HG03575 (cell line): Measurements from ENCODE around the gene AGO4.
"Not testable (repeated sequence)": the region's sequence is repeated elsewhere in the genome, so short reads cannot be mapped to it uniquely, and the experiment has no call there.

Source experiments
- ATAC-seq: cut with Tn5 transposase; IDR thresholded peaks from one replicate; pipeline ENCODE4 v1.9.1; 2021; ENCODE audit not compliant: unreplicated experiment, insufficient number of reproducible peaks, low FRiP score; ENCODE audit errors: extremely low read depth

The AGO4 gene

GRCh38 chr1:35856964-35857363, 49.1 kb downstream of the AGO4 start:
- no peak for ATAC-seq

- ATAC-seq = no peak
Measured at GRCh38 chr1:35857830-35858229, 50.0 kb downstream of the AGO4 start.

- no peak for ATAC-seq
Measured at GRCh38 chr1:35860696-35861095, 52.9 kb downstream of the AGO4 start.

GRCh38 chr1:35863136-35863535, 55.3 kb downstream of the AGO4 start:
- no peak for ATAC-seq

GRCh38 chr1:35863881-35864625, 56.2 kb downstream of the AGO4 start:
- ATAC-seq = no peak

- no peak for ATAC-seq
Measured at GRCh38 chr1:35864813-35865212, 57.0 kb downstream of the AGO4 start.

- ATAC-seq = no peak
Measured at GRCh38 chr1:35866991-35867390, 59.2 kb downstream of the AGO4 start.

GRCh38 chr1:35869245-35869950, 61.6 kb downstream of the AGO4 start:
- ATAC-seq = not testable (repeated sequence)

- ATAC-seq = no peak
Measured at GRCh38 chr1:35870651-35871309, 63.0 kb downstream of the AGO4 start.

GRCh38 chr1:35873243-35873750, 65.5 kb downstream of the AGO4 start:
- ATAC-seq = no peak

GRCh38 chr1:35874115-35874514, 66.3 kb downstream of the AGO4 start:
- not testable (repeated sequence) for ATAC-seq

- ATAC-seq = no peak
Measured at GRCh38 chr1:35876988-35877387, 69.2 kb downstream of the AGO4 start.

- ATAC-seq = no peak
Measured at GRCh38 chr1:35881850-35882273, 74.0 kb downstream of the AGO4 start.

- ATAC-seq = no peak
Measured at GRCh38 chr1:35882586-35882944, 74.7 kb downstream of the AGO4 start.

GRCh38 chr1:35882945-35883634, 75.3 kb downstream of the AGO4 start, which contains the start of gene AGO1:
TSS of gene AGO1 (plus strand) at chr1:35883209. CDS start at chr1:35883422, 213 bp downstream.
- ATAC-seq = no peak

GRCh38 chr1:35883635-35884101, 75.9 kb downstream of the AGO4 start:
- no peak for ATAC-seq

- ATAC-seq = no peak
Measured at GRCh38 chr1:35884934-35885333, 77.1 kb downstream of the AGO4 start.

- ATAC-seq = no peak
Measured at GRCh38 chr1:35885961-35886558, 78.2 kb downstream of the AGO4 start.
